HS-27A (cell line): ENCODE measurements around the gene TREH.

ENCODE experiments used
- DNase-seq: peaks from one replicate; pipeline ENCODE4 v3.0.0-alpha.2; 2012; ENCODE audit warnings: low read depth, missing footprints

Gene TREH

DNA sequence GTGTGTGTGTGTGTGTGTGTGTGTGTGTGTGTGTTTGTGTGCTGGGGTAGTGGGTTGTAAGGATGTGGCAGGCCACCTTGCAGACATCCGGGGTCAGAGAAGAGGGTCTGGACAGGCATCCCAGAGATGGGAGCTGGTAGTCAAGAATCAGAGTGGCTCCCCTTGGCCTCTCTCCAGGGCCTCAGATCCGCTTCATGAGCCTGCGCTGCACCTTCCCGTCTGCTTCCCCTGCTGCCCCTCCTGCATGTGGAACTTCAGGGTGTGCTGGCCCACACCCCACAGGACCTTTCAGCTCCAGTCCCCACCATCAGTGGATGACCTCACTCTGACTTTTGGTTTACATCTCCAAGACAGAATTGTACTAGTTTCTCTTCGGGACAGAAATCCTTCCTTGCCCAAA, 31.2 kb downstream of the TREH start:
- DNase-seq: no peak

DNA sequence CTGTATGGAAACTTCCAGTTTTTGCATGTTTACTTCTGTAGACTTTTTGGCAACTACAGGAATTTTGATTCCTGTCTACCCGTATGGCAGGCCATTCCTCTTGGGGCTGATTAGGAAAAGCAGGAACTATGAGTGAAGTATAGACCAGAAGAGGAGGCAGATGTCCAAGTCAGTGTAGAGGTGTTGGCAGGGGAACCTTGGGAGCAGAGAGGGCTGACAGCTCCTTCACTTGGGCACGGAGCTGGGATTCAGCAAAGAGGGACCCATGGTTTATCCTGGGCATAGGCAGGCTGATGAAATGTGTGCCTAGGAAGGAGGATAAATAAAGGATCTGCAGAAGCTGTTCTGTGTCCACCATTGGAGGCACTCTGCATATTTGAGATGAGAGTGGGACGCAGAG, 33.1 kb downstream of the TREH start:
- no peak for DNase-seq

DNA sequence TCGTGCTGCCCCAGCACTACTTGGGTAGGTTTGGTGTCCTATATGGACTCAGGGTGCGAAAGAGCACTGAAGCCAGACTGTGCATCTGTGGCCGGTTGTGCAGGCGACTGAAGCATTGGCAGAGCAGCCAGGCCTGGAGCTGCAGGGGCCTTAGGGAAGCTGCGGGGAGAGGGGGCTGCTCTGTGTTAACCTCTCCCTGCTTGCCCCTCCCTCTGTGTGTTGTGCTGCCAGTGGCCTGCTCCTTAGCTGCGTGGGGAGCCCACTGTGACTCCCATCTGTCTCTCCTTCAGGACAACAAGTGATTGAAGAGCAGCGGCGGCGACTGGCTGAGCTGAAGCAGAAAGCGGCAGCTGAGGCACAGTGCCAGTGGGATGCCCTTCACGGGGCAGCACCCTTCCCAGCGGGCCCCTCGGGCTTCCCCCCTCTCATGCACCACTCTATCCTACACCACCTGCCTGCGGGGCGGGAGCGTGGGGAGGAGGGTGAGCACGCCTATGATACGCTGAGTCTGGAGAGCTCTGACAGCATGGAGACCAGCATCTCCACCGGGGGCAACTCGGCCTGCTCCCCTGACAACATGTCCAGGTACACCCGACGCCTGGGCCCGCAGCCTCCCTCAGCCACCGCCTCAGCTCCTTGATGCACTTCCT, 34.3 kb downstream of the TREH start:
- DNase-seq: no peak

DNA sequence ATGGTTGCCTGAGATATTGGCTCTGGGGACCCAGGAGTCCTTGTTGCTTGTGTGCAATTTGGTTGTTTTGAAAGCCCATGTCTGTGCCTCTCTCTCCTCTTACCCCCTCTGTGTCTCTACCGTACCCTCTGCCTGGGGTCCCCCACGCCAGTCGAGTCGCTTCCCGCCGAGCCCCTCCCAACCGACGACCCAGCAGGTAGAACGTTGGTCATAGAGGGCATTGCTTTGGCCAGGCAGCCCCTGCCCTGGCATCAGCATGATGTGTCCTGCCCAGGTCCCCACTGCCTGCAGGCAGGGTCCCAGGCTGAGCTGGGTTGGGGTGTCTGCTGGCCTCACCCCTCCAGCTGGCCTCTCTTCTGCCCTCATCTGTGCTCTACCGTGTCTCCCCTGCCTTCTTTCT, 35.0 kb downstream of the TREH start:
- no peak for DNase-seq

DNA sequence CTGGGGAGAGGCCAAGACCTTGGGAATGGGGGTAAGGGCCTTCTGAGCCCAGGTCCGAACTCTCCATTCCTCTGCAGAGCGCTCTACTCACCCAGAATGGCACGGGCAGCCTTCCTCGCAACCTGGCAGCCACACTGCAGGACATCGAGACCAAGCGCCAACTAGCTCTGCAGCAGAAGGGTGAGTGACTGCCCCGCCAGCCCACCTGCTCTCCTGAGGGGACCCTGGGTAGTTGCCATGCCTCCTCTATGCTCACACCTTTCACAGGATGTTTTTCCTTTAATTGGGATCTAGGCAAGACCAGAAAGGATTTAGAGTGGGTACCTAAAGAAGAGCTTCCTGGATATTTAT, 35.5 kb downstream of the TREH start:
- DNase-seq: no peak

DNA sequence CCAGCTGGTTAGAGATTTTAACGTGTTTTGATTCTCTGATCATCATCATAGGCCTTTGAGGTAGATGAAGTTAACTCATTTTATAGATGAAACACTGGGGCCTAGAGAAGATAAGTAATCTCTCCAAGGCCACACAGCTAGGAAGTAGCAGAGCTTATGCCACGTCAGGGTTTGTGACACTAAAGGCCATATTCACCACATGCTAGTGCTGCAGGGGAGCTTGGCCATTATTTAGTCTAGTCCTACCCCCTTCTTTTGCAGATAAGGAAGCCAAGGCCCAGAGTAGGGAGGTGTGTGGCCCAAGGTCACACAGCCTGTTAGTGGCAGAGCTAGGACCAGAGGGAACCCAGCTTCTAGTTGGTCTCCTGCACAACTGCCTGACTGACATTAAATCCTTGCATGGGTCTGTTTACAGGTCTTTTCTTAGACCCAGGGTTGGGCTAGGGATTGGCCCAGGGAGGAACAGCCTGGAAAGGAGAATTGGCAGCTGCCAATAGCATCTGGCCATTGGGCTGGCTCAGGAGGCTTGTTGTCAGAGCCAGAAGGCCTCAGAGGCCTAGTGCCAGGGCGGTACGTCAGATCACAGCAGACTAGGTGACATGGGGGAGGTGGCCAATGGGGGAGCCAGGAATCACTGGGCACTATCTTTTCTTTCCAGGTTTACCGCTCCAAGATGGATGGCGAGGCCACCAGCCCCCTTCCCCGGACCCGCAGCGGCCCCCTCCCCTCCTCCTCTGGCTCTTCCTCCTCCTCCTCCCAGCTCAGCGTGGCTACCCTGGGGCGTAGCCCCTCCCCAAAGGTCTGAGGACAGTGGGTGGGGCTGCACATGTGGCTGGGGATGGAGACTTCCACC, 36.1 kb downstream of the TREH start:
- DNase-seq: no peak

DNA sequence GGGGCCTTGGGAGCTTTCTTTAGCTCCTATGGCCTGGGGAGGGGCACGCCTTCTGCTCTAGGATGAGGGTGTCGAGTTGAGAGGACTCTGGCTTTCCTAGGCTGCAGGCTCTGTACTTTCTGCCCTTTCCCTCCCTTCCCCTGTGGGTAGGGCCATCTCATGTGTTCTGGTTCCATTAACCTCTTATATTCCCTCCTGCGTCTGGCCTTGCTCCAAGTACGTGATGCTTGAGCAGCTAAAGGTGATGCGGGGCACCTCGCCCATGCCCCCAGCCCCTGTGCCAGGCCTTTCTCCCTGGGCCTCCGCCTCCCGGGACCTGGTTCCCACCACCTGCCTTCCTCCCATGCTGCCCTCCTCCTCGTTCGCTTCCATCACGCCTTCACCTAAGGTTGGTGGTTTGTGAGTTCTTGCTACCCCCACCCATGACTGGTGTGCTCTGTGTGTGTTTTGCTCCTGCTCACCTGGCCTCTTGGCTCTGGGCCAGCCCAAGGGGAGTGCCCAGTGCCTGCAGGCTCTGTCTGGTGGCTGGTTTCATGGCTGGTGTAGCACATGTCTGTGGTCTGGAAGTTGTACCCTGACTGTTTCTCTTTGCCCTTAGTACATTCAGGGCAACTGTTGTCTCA, 37.9 kb downstream of the TREH start:
- DNase-seq: no peak

DNA sequence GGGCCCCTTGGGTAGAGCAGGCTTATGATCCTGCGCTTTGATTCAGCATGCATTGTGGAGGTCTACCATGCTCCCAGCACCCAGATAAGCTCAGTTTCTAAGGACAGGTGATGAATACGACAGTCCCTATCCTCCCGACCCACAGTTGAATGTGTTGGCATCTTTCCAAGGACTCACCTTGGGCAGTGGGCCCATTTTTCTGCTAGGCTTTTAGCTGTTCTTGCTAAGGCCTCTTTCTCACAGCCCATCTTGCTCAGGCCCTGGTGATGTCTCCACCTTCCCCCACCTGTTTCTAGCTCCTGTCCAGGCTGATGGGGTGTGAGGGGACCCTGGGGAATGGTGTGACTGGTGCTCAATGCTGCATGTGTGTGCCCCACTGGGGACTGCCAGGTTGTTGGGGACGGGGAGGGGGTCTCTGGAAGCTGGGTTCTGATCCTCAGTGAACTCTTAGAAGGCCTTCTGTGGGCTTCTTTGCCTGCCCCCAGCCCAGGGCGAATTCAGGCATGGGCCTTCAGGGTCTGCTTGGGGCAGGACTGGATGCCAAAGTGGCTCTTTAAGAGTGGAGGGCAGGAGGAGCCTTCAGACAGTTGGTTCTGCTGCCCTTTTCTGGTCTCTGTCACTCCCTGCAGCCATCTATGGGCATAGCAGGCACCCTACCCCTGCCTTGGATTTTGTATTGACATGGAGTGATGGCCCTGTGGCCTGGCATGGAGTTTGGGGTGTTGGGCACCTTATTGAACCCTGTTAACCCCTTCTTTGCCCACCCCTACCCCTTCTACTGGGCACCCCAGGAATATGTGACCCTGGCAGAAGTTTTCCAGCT, 38.9 kb downstream of the TREH start:
- DNase-seq: no peak

DNA sequence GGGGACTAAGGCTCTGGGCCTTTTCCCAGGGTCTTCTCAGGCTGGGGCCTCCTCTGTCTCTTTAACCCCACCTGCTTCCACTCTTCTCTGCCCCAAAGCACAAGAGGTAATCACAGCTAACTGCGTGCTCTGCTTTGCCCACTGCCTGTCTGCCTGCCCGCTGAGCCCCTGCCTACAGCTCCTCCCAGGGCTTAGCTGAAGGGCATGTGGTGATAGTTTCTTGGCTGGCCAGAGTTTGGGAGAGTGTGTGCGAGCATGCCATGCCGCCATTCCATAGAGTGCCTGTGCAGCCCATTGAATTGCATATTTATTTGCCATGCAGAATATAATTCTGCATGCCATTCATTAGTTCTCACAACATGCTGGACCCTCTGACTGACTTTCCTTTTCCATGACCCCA, 39.6 kb downstream of the TREH start:
- DNase-seq: no peak

DNA sequence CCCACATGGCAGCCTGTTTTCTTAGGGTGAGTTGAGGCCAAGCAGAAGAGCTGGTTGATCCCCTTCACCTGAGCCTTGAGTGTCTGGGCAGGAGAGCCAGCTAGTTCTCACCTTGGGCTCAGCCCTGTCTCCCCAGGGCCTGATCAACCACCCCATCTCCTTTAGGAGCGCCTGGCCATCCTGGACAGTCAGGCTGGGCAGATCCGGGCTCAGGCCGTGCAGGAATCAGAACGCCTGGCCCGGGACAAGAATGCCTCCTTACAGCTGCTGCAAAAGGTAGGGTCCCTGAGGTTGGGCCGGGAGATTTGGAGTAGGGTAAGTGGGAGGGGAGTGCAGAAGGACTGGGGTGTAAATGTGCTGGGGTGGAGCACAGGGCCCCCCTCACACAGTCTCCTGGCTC, 40.7 kb downstream of the TREH start:
- DNase-seq: no peak

DNA sequence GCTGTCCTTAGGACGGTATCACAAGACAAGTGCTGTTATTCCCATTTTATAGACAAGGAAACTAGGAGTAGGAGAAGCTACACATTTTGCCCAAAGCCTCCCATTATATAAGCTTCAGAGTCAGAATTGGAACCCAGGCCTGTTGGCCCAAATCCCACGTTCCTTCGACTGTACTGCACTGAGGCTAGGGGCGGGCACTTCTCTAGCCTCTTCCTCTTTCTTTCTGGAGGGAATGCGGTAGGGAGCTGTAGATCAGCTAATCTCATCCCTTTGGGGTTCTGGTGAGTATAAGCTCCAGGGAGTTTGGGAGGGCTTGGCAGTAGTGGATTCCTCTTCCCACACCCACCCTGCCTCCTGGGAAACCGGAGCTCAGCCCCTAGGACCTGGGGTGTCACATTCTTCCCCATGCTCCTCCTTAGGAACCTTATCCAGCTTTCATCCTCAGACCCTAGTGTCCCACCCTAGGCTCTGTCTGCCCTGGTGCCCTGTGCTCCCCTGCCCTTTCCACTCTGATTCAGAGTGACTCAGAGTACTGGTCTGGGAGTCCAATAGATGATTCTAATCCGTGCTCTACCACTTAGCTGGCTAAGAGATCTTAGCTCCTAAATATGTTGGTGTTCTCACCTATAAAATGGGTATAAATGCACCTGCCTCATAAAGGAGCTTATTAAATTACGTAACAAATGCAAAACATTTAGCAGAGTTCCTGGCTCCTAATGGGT, 42.7 kb downstream of the TREH start:
- no peak for DNase-seq

DNA sequence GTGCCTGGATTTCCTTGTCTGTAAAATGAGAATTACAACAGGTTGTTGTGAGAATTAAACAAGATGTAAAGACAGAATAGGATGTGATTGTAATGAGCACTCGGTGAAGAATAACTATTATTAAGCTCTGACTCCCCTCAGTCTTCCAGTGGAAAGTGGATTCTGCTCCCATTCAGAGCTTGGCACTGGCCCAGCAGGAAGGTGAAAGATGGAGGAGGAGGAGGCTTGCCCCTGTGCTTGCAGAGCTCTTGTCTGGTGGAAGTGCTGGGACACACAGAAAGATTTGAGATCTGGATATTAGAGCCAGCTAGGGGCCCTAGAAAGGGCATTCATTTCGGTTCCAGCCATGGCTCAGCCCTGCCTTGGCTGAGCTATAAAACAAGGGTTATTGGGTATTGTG, 43.8 kb downstream of the TREH start:
- no peak for DNase-seq

DNA sequence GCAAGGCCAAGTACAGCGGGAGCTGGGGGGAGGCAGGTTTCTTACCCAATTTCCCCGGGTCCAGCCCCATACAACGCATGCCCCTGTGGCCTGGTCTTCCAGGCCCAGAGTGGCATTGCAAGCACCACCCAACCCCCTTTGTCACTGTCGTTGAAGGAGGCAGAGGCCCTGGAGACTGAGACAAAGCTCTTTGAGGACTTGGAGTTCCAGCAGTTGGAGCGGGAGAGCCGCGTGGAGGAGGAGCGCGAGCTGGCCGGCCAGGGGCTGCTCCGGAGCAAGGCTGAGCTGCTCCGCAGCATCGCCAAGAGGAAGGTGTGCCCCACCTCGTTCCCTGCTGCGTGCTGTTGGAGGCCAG, 44.2 kb downstream of the TREH start:
- no peak for DNase-seq

DNA sequence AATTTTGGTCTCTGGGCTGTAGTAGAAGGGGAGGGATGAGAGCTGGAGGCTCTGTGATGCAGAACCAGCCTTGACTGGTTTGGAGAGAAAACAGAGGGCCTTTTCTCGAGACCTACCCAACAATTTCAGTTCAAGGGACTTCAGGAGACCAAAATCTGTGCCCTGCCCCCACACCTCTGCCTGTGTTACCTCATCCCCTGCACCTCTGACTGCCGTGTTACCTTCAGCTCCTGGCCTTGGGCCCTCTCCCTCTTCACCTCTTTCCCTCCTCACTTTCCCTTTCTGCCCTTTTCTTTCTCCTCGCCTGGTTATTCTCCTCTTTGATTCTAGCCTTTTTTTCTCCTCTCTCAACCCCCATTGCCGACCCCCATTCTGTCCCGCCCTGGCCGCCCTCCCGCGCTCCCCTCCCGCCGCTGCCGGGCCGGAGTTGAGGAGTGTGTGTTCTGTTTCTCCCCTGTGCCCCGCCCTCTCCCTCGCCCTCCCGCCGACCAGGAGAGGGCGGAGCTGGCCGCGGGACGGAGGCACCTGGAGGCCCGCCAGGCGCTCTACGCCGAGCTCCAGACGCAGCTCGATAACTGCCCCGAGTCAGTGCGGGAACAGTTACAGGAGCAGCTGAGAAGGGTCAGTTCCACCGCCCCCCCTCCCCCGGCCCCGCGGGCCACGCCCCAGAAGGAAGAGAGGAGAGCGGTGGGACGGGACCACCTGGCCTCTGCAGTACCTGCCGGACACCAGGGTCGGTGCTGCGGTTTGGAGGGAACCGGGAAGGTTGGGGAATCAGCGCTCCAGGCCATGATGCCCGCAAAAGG, 44.8 kb downstream of the TREH start:
- no peak for DNase-seq

DNA sequence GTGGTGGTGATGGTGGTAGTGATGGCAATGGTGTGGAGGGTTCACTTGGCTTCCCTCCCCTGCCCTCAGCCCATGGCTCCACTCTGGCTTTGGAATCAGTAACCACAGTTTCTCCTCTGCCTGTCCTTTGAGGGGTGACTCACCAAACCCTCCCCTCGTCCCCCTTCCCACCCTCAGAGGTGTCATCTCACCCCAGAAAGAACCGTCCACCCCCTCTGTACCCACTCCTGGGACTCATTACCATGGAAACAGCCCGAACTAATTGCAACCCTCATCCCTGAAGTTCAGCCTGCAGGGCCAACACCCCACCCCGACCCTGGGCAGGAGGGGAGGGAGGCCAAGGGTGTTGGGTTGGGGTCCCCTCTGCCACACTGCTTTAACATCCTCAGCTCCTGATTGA, 45.5 kb downstream of the TREH start:
- DNase-seq: no peak

DNA sequence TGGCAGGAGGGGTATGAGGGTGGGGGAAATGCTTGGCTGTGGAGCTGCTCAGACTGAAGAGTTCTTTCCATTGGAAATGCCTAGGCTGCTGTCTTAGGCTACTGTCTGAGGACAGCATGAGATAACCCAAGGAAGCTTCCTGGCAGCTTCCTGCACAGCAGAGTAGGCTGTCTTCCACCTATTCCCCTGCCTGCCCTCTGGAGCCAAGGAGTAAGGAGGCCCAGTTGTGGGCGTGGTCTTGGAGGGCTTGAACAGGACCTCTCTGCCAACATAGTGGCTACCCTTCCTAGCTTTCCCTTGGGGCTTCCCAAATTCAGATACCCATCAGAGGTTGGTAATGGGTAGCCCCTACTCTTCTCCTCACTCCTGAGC, 46.1 kb downstream of the TREH start:
- DNase-seq: no peak

DNA sequence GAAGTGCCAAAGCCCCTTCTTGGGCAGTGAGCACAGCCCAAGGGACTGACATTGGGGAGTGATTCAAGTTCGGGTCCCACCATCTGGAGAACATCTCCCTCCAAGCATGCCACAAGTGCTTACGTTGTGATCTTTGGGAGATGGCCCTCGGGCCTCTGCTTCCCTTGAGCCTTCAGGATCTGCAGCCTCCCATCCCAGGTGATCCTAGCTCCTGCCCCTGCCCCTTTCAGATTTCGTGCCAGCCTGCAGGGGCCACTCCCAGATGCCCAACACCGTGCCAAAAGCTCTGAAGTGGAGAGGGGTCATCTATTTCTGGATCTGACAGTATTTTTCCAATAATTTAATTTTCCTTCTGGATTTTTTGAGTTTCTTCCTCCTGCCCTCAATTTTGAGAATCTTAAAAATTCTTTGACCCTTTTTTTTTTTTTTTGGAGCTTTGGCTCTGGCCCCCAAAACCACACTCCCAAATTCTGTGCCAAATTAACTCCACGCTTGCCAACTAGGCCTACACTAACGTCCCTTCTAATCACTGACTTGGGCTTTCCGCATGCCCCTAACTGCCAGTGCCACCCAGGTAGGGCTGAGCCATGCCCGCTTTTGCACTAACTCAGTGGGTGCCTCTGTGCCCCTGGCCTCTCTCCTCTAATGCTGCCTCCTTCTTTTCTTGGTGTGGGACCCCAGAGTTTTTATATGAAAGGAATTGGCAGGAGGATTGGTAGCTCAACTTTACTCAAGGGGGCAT, 46.7 kb downstream of the TREH start:
- no peak for DNase-seq

DNA sequence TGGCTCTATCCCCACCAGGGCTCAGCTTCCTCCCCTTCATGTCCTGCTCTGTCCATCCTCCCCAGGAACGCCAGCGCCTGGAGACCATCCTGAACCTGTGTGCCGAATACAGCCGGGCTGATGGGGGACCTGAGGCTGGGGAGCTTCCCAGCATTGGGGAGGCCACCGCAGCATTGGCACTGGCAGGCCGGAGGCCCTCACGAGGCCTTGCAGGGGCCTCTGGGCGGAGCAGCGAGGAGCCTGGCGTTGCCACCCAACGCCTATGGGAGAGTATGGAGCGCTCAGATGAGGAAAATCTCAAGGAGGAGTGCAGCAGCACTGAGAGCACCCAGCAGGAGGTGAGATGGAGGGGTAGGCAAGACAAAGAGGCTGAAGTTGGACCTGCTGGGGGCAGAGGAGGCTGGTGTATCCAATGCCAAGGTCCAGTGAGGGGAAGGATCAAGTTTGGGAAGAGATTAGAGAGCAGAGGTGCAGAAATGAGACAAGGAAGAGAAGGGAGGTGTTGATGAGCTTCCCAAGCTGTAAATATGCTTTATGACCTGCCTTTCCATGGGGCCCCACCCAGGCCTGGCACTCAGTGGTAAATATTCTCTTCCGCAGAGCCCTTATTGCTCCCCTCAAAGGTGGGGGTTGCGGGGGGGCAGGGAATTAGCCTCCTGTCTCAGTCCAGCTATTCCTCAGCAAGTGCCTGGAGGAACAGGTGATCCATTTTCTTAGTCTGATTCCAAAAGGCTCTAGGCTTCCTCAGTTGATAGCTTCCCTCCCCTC, 48.1 kb downstream of the TREH start:
- DNase-seq: no peak

DNA sequence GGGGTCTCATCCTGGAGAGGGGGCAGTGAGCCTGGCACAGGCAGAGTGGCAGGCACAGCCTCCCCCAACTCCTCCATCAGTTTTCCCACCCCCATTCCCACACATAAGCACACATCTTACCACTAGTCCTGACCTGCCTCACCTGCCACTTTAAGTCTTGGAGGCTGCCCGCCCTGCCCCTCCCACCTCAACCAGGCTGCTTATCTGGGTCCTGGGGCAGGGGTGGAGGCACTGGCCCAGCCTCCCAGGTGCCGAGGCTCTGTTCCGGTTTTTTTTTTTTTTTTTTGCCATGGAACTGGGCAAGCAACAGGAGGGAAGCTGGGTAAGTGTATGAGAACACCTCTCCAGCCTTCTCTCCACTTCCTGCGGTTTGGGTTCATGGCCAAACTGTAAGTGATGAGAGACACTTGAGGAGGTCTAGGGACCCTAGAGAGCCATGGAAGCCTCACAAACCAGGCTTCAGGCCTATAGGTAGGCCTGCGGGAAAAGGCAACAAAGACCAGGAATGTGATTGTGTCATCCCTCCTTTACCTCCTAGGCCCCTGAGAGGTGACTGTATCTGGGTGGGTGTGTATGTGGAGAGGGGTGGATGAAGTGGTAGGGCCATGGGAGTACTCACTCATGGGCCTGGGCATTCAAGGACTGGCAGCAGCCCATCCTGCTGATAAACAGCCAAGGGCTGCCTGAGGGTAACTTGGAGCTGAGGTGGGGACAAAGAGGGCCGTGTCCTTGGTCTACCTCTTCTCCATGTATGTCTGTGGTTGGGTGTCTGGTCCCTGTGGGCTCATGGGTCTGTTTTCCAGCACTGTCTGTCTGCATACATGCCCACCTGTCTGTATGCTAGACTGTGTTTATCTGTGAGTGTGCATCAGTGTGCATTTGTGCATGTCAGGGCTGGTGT, 49.4 kb downstream of the TREH start:
- no peak for DNase-seq
